T-cell (primary cell): ENCODE data around the gene EXOC4. TPM values are rescaled to one million over a fixed set of nuclear protein-coding genes. Genes with fewer than 3 reads are reported as not detected.

Experiments used
- ATAC-seq, 4 experiments: fragments of 200-7000 bp in 3 of 4; fragments of 150-1000 bp in 1 of 4; cut with Tn5 transposase; replicated peaks in 1 of 4; 1 replicate in 3 of 4; 2 replicates in 1 of 4; pipeline ENCODE4 v1.10.0; 2021; ENCODE audit warnings: moderate library complexity in 3 of 4, mild to moderate bottlenecking in 2 of 4, moderate number of reproducible peaks in 1 of 4
- CTCF ChIA-PET, 2 donors: fragments of 300-600 bp; sonication (Branson Sonifier 250); formaldehyde crosslinking; loops; one replicate each; lab custom pipeline; 2022; ENCODE audit warnings: antibody characterized with exemption in 2 of 2; lab: Charles Lee
- POLR2A ChIA-PET, 2 donors: fragments of 300-600 bp; sonication (Branson Sonifier 250); formaldehyde crosslinking; loops; one replicate each; lab custom pipeline; 2022; ENCODE audit warnings: antibody characterized with exemption in 2 of 2; lab: Charles Lee
- DNase-seq, 35 experiments: peaks; one replicate each; pipeline versions ENCODE4 v3.0.0 to v3.0.0-alpha.2; 2013 to 2023
- H3K27ac ChIP-seq: one replicate; pipeline ENCODE4 v1.5.1; 2013; ENCODE audit warnings: low read length
- H3K27me3 ChIP-seq, 2 experiments: replicated peaks in 1 of 2; 1 replicate in 1 of 2; 2 replicates in 1 of 2; pipeline versions ENCODE4 v1.6.1 to v1.7.0; 2013; ENCODE audit warnings: low read length in 1 of 2, mixed read lengths in 1 of 2; ENCODE audit not compliant: control insufficient read depth in 2 of 2, insufficient read depth in 2 of 2; ENCODE audit errors: extremely low read depth in 1 of 2
- H3K36me3 ChIP-seq, 2 donors: 1 replicate in 1 of 2; 2 replicates in 1 of 2; pipeline versions ENCODE4 v1.6.1 to v1.7.0; 2013; ENCODE audit warnings: low read length in 1 of 2; ENCODE audit not compliant: control insufficient read depth in 2 of 2, insufficient read depth in 1 of 2; ENCODE audit errors: extremely low read depth in 1 of 2
- H3K4me1 ChIP-seq, 2 experiments: 1 replicate in 1 of 2; 2 replicates in 1 of 2; pipeline versions ENCODE4 v1.6.1 to v1.7.0; 2013; ENCODE audit warnings: low read length in 2 of 2, mixed read lengths in 1 of 2; ENCODE audit not compliant: insufficient read depth in 2 of 2, control insufficient read depth in 1 of 2; ENCODE audit errors: extremely low read depth in 1 of 2
- H3K4me3 ChIP-seq, 2 donors: 1 replicate in 1 of 2; 2 replicates in 1 of 2; pipeline versions ENCODE4 v1.5.1 to v1.7.0; 2013; ENCODE audit warnings: mild to moderate bottlenecking in 2 of 2, low read length in 1 of 2, moderate library complexity in 1 of 2; ENCODE audit not compliant: control insufficient read depth in 1 of 2; ENCODE audit errors: extremely low read depth in 1 of 2
- H3K9me3 ChIP-seq: 2 replicates; pipeline ENCODE4 v1.7.0; 2013
- H3K27ac Mint-ChIP-seq, 2 donors: one replicate each; pipeline ENCODE4 v1.8.0; 2020 to 2021; ENCODE audit warnings: mild to moderate bottlenecking in 2 of 2, mixed read lengths in 2 of 2
- H3K27me3 Mint-ChIP-seq, 2 donors: one replicate each; pipeline ENCODE4 v1.8.0; 2021 to 2022; ENCODE audit warnings: mixed read lengths in 2 of 2
- H3K36me3 Mint-ChIP-seq: one replicate; pipeline ENCODE4 v1.8.0; 2021; ENCODE audit warnings: mixed read lengths
- H3K4me1 Mint-ChIP-seq, 3 donors: one replicate each; pipeline ENCODE4 v1.8.0; 2020 to 2022; ENCODE audit warnings: mixed read lengths in 3 of 3, mild to moderate bottlenecking in 1 of 3
- H3K4me3 Mint-ChIP-seq, 3 donors: one replicate each; pipeline ENCODE4 v1.8.0; 2020 to 2022; ENCODE audit warnings: mild to moderate bottlenecking in 3 of 3, mixed read lengths in 3 of 3, moderate library complexity in 3 of 3
- H3K9me3 Mint-ChIP-seq, 3 donors: one replicate each; pipeline ENCODE4 v1.8.0; 2020 to 2022; ENCODE audit warnings: mixed read lengths in 3 of 3
- WGBS: methylation state at CpG from one replicate; pipeline ENCODE4 v1.1.5; 2013; ENCODE audit warnings: missing lambda C conversion rate; ENCODE audit not compliant: insufficient coverage; 5-methylcytosine and 5-hydroxymethylcytosine counted together
- total RNA-seq, 35 experiments: library from RNA in 6 of 35; stranded (reverse) in 6 of 35; fragments of 120-200 nt in 1 of 35; gene quantifications; one replicate each; pipeline versions ENCODE4 v1.2.1 to v1.2.4 and lab custom pipeline; 2013 to 2026

Gene EXOC4
- total RNA-seq, 5 donors from 2014 or later (not counting 1 experiment from before 2014, with no cell fraction given) = 58.2 to 108 (median 64.8) TPM

GRCh38 chr7:133371616-133372015 is 118.7 kb downstream of the EXOC4 start:
- peaks cover 0 to 12% of the 10 kb centered on the region in 2 donors for H3K36me3 ChIP-seq
- no peak overlapping the region for H3K27ac ChIP-seq
- Mint-ChIP-seq H3K4me1 (peaks cover 3 to 7% (median 4%) of the 10 kb centered on the region in 3 donors), H3K9me3 (no peaks in the 10 kb centered on the region), H3K27me3 (no peaks in the 10 kb centered on the region), H3K27ac (no peak overlapping the region), H3K4me3 (no peak overlapping the region), H3K36me3 (peaks cover 44% of the 10 kb centered on the region)
- ChIA-PET CTCF (no interaction called here), POLR2A (no interaction called here)
- no peaks in the 10 kb centered on the region for H3K4me1 ChIP-seq
- no peak overlapping the region for H3K4me3 ChIP-seq
- no peaks in the 10 kb centered on the region for H3K9me3 ChIP-seq
- ATAC-seq (no peak), DNase-seq (no peak)
- WGBS = no CpG with 5 or more reads among the region's 4 CpGs
- no peaks in the 10 kb centered on the region for H3K27me3 ChIP-seq

- POLR2A ChIA-PET = interaction anchor here in 1 of 2 donors (0.7 kb wide), 1 partner anchor 1330 kb away, joined by 3 read pairs; no protein-coding TSS in a partner anchor
- Histone ChIP-seq H3K9me3 (no peaks in the 10 kb centered on the region), H3K4me1 (no peaks in the 10 kb centered on the region), H3K36me3 (peaks cover 0 to 13% of the 10 kb centered on the region in 2 donors), H3K27ac (no peak overlapping the region), H3K27me3 (no peaks in the 10 kb centered on the region), H3K4me3 (no peak overlapping the region)
- Mint-ChIP-seq H3K36me3 (peaks cover 40% of the 10 kb centered on the region), H3K4me1 (no peaks in the 10 kb centered on the region), H3K27me3 (no peaks in the 10 kb centered on the region), H3K27ac (no peak overlapping the region), H3K4me3 (no peak overlapping the region), H3K9me3 (peaks cover 0 to 2% (median 0%) of the 10 kb centered on the region in 3 donors)
- ATAC-seq = no peak
- DNase-seq = no peak
- no CpG with 5 or more reads among the region's 1 CpG for whole genome bisulfite sequencing
- CTCF ChIA-PET = no interaction called here
Observed at GRCh38 chr7:133372337-133372736, 119.5 kb downstream of the EXOC4 start.

- Mint-ChIP-seq H3K4me1 (no peaks in the 10 kb centered on the region), H3K27ac (no peak overlapping the region), H3K4me3 (no peak overlapping the region), H3K36me3 (peaks cover 48% of the 10 kb centered on the region), H3K27me3 (no peaks in the 10 kb centered on the region), H3K9me3 (peaks cover 0 to 9% (median 2%) of the 10 kb centered on the region in 3 donors)
- WGBS = no CpG with 5 or more reads among the region's 1 CpG
- Histone ChIP-seq H3K36me3 (peaks cover 0 to 13% of the 10 kb centered on the region in 2 donors), H3K27me3 (no peaks in the 10 kb centered on the region), H3K4me1 (no peaks in the 10 kb centered on the region), H3K27ac (no peak overlapping the region), H3K4me3 (no peak overlapping the region), H3K9me3 (no peaks in the 10 kb centered on the region)
- no peak for ATAC-seq
- DNase-seq = no peak
- ChIA-PET POLR2A (no interaction called here), CTCF (no interaction called here)
Observed at GRCh38 chr7:133376514-133376913, 123.6 kb downstream of the EXOC4 start.

GRCh38 chr7:133381965-133382364 is 129.1 kb downstream of the EXOC4 start:
- Histone ChIP-seq H3K9me3 (no peaks in the 10 kb centered on the region), H3K27me3 (no peaks in the 10 kb centered on the region), H3K4me3 (no peak overlapping the region), H3K36me3 (no peaks in the 10 kb centered on the region), H3K4me1 (no peaks in the 10 kb centered on the region), H3K27ac (no peak overlapping the region)
- H3K27ac Mint-ChIP-seq = no peak overlapping the region
- 88% methylated on average over 1 of the region's 1 CpG for WGBS
- ChIA-PET POLR2A (no interaction called here), CTCF (no interaction called here)
- H3K36me3 Mint-ChIP-seq = peaks cover 53% of the 10 kb centered on the region
- H3K27me3 Mint-ChIP-seq = no peaks in the 10 kb centered on the region
- DNase-seq (no peak), ATAC-seq (no peak)
- H3K9me3 Mint-ChIP-seq = peaks cover 0 to 9% (median 2%) of the 10 kb centered on the region in 3 donors
- no peak overlapping the region for H3K4me3 Mint-ChIP-seq
- H3K4me1 Mint-ChIP-seq = peaks cover 0 to 6% (median 5%) of the 10 kb centered on the region in 3 donors

- no peaks in the 10 kb centered on the region for H3K9me3 ChIP-seq
- no peaks in the 10 kb centered on the region for H3K36me3 ChIP-seq
- H3K9me3 Mint-ChIP-seq = peaks cover 0 to 4% (median 2%) of the 10 kb centered on the region in 3 donors
- no peak overlapping the region for H3K27ac Mint-ChIP-seq
- no CpG with 5 or more reads among the region's 6 CpGs for WGBS
- H3K4me3 Mint-ChIP-seq = no peak overlapping the region
- no peak overlapping the region for H3K27ac ChIP-seq
- CTCF ChIA-PET = no interaction called here
- no peak overlapping the region for H3K4me3 ChIP-seq
- H3K4me1 Mint-ChIP-seq = peaks cover 0 to 11% (median 6%) of the 10 kb centered on the region in 3 donors
- DNase-seq (no peak), ATAC-seq (no peak)
- POLR2A ChIA-PET = no interaction called here
- H3K36me3 Mint-ChIP-seq = peaks cover 55% of the 10 kb centered on the region
- H3K27me3 ChIP-seq = no peaks in the 10 kb centered on the region
- H3K4me1 ChIP-seq = no peaks in the 10 kb centered on the region
- no peaks in the 10 kb centered on the region for H3K27me3 Mint-ChIP-seq
Observed at GRCh38 chr7:133382775-133383559, 130.1 kb downstream of the EXOC4 start.

GRCh38 chr7:133386205-133386604 is 133.3 kb downstream of the EXOC4 start:
- 100% methylated on average over 1 of the region's 2 CpGs for WGBS
- CTCF ChIA-PET = no interaction called here

More at GRCh38 chr7:133386205-133386604, 133.3 kb downstream of the EXOC4 start:
- no peak overlapping the region for H3K27ac Mint-ChIP-seq
- no peaks in the 10 kb centered on the region for H3K9me3 Mint-ChIP-seq
- H3K36me3 Mint-ChIP-seq = peaks cover 56% of the 10 kb centered on the region
- POLR2A ChIA-PET = no interaction called here
- ATAC-seq (no peak), DNase-seq (no peak)
- H3K27me3 Mint-ChIP-seq = no peaks in the 10 kb centered on the region
- Histone ChIP-seq H3K27ac (no peak overlapping the region), H3K36me3 (no peaks in the 10 kb centered on the region), H3K4me3 (no peak overlapping the region), H3K4me1 (no peaks in the 10 kb centered on the region), H3K9me3 (no peaks in the 10 kb centered on the region), H3K27me3 (no peaks in the 10 kb centered on the region)
- peaks cover 5 to 19% (median 13%) of the 10 kb centered on the region in 3 donors for H3K4me1 Mint-ChIP-seq
- H3K4me3 Mint-ChIP-seq = no peak overlapping the region
